Epithelial cell of proximal tubule (primary cell): ENCODE measurements around the gene PEX11G. TPM values are rescaled to one million over a fixed set of nuclear protein-coding genes. Genes with fewer than 3 reads are reported as not detected.

Experiments
- DNase-seq: peaks from one replicate; pipeline ENCODE4 v3.0.0-alpha.2; 2011; ENCODE audit warnings: low read depth
- H3K4me3 ChIP-seq: 2 replicates; pipeline ENCODE4 v1.5.1; 2011; ENCODE audit warnings: low read depth, mild to moderate bottlenecking, low read length
- total RNA-seq: library from RNA; depleted of rRNA; stranded (reverse); fragments of >200 nt; gene quantifications from 2 replicates; pipeline ENCODE4 v1.2.3, GENCODE V29; 2015
- TF ChIP-seq, protein P1 (sequence below): conservative IDR thresholded peaks from 2 replicates; pipeline ENCODE4 v1.5.1; 2012; ENCODE audit warnings: low read depth, mild to moderate bottlenecking, low read length

Gene PEX11G
- total RNA-seq, 1 donor from 2014 or later, result 6.2 TPM

DNA sequence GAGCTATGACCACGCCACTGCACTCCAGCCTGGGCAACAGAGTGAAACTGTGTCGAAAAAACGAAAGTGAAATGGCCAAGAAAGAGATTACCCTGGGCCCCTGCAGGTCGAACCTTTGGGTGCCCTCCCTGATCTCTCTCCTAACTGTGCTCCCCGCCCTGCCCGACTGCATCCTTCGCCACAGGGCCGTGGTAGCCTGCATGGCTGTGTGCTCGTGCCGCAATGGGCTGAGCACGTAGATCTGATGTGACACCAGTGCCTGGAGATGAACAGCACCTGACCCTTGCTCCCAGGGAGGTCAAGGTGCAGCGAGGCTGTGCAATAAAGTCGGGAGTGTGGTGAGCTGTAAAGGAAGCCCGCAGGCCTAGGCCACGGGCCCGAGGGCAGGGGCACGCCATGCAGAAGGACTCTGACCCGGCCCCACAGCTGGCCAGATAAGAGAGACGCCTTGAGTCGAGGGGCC is 60.2 kb downstream of the PEX11G start:
- TF ChIP-seq, protein P1, sequence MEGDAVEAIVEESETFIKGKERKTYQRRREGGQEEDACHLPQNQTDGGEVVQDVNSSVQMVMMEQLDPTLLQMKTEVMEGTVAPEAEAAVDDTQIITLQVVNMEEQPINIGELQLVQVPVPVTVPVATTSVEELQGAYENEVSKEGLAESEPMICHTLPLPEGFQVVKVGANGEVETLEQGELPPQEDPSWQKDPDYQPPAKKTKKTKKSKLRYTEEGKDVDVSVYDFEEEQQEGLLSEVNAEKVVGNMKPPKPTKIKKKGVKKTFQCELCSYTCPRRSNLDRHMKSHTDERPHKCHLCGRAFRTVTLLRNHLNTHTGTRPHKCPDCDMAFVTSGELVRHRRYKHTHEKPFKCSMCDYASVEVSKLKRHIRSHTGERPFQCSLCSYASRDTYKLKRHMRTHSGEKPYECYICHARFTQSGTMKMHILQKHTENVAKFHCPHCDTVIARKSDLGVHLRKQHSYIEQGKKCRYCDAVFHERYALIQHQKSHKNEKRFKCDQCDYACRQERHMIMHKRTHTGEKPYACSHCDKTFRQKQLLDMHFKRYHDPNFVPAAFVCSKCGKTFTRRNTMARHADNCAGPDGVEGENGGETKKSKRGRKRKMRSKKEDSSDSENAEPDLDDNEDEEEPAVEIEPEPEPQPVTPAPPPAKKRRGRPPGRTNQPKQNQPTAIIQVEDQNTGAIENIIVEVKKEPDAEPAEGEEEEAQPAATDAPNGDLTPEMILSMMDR, result no peak
- no peak for DNase-seq
- H3K4me3 ChIP-seq, result no peak overlapping the region

DNA sequence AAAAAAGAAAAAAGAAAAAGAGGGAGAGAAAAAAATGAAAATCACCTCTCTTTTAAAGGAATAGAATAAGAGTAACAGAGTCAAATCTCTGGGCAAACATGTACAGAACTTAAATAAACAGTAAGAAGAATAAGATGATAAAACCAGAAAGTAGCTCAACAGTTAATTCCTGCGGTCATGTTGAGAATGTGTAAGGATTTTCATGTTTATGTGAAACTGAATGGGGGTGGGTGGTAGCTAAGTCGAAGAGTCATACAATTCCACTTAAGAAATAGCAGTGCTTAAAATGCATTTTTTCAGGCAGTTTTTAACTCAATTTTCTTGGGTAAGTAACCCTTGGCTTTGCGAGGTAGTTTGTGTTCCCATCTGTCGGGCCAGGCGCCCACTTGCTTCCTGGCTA is 60.9 kb downstream of the PEX11G start:
- TF ChIP-seq, protein P1, result no peak
- DNase-seq, result no peak
- no peak overlapping the region for H3K4me3 ChIP-seq

DNA sequence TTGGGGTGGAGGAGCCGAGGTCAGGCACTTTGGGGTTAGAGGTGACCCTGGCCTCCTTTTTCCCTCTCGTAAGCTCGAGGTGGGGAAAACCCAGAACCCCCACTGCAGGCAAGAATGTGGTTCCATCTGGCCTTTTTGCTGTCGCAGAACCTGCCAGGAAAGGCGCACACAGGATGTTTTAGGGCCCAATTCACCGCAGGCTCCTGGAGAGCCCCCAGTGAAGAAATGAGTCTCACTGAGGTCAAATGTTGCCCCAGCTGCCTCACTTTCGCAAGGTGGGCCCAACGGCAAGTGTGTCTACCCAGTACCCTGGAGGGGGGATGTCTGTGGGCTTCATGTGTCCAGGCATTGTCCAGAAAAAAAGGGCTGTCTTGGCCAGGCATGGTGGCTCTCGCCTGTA is 61.8 kb downstream of the PEX11G start:
- no peak for DNase-seq
- no peak overlapping the region for H3K4me3 ChIP-seq
- TF ChIP-seq, protein P1, result no peak

Other genes starting within 250 kb of the PEX11G start
- 5.1 and 18.0 TPM in 2 replicates for gene INSR, start 194.6 kb downstream of the PEX11G start, total RNA-seq
- 61.5 and 63.2 TPM in 2 replicates for gene ARHGEF18, start 140.1 kb downstream of the PEX11G start, total RNA-seq
- 29.5 and 80.8 TPM in 2 replicates for gene ZNF358, start 27.1 kb upstream of the PEX11G start, total RNA-seq
- 3.6 and 8.7 TPM in 2 replicates for gene MCOLN1, start 33.6 kb upstream of the PEX11G start, total RNA-seq
- 123 and 129 TPM in 2 replicates for gene PNPLA6, start 46.7 kb upstream of the PEX11G start, total RNA-seq
- 5.6 and 12.4 TPM in 2 replicates for gene CAMSAP3, start 106.8 kb upstream of the PEX11G start, total RNA-seq
- 44.1 and 47.9 TPM in 2 replicates for gene XAB2, start 140.5 kb upstream of the PEX11G start, total RNA-seq
- 33.9 and 62.7 TPM in 2 replicates for gene PET100, start 140.8 kb upstream of the PEX11G start, total RNA-seq
- gene PCP2, start 144.7 kb upstream of the PEX11G start, total RNA-seq, result not detected in 2 replicates
- 49.4 and 51.2 TPM in 2 replicates for gene STXBP2, start 148.1 kb upstream of the PEX11G start, total RNA-seq
- gene RETN, start 180.0 kb upstream of the PEX11G start, total RNA-seq, result not detected in 2 replicates
- gene MCEMP1, start 188.1 kb upstream of the PEX11G start, total RNA-seq, result not detected in 2 replicates
- gene TRAPPC5, start 191.8 kb upstream of the PEX11G start, total RNA-seq, result 110 and 158 TPM in 2 replicates
- not detected in 2 replicates for gene FCER2, start 213.1 kb upstream of the PEX11G start, total RNA-seq
- gene CLEC4G, start 243.1 kb upstream of the PEX11G start, total RNA-seq, result not detected in 2 replicates